GM12878 (cell line): ENCODE measurements around the gene HSD17B14. TPM values are rescaled to one million over a fixed set of nuclear protein-coding genes. Genes with fewer than 3 reads are reported as not detected.

Experiments
- ATAC-seq: fragments of 200-7000 bp; cut with Tn5 transposase; 3 replicates; pipeline ENCODE4 v1.9.1; 2020; ENCODE audit warnings: mild to moderate bottlenecking, moderate library complexity
- BruUV-seq: library from RNA; stranded (reverse); fragments of 400-500 nt; replicated peaks from 2 replicates; lab custom pipeline; 2021; lab: Mats Ljungman, UMichigan
- CTCF ChIA-PET: fragments of 300-600 bp; sonication (Branson Sonifier 250); formaldehyde crosslinking; extraction: SDS; loops from one replicate; lab custom pipeline; 2021; ENCODE audit warnings: inconsistent platforms; lab: Yijun Ruan, JAX
- POLR2A ChIA-PET: fragments of 350-600 bp; formaldehyde crosslinking; extraction: SDS; loops from one replicate; lab custom pipeline; 2021; ENCODE audit warnings: inconsistent platforms; lab: Charles Lee
- RAD21 ChIA-PET: fragments of 300-600 bp; sonication (Branson Sonifier 250); formaldehyde crosslinking; loops from one replicate; lab custom pipeline; 2023; ENCODE audit warnings: antibody characterized with exemption; ENCODE audit not compliant: unreplicated experiment; lab: Charles Lee
- SMC1A ChIA-PET: fragments of 300-600 bp; sonication (Branson Sonifier 250); formaldehyde crosslinking; loops from one replicate; lab custom pipeline; 2023; ENCODE audit not compliant: unreplicated experiment, uncharacterized antibody; lab: Charles Lee
- DNase-seq: peaks from one replicate; pipeline ENCODE4 v3.0.0-alpha.2; 2011; ENCODE audit warnings: low read depth, low spot score
- FAIRE-seq: peaks from 3 replicates; lab custom pipeline; 2011; peaks lifted over from hg19 to GRCh38; lab: Jason Lieb, UNC
- H2AFZ ChIP-seq: 2 replicates; pipeline ENCODE4 v1.6.0; 2011; ENCODE audit warnings: low read depth, low read length, control low read depth; ENCODE audit not compliant: control insufficient read depth
- H3K27ac ChIP-seq: 2 replicates; pipeline ENCODE4 v1.5.1; 2011; ENCODE audit warnings: control low read depth; ENCODE audit not compliant: control insufficient read depth, insufficient read depth
- H3K27me3 ChIP-seq, 2 experiments: replicated peaks in 1 of 2; 2 replicates each; pipeline versions ENCODE4 v1.6.0 to v1.6.1; 2011; ENCODE audit warnings: low read length in 1 of 2; ENCODE audit not compliant: control insufficient read depth in 2 of 2, insufficient read depth in 2 of 2
- H3K36me3 ChIP-seq, 2 experiments: 2 replicates each; pipeline ENCODE4 v1.5.1; 2011; ENCODE audit warnings: low read length in 1 of 2; ENCODE audit not compliant: control insufficient read depth in 2 of 2, insufficient read depth in 2 of 2
- H3K4me1 ChIP-seq: 2 replicates; pipeline ENCODE4 v1.6.1; 2011; ENCODE audit warnings: mild to moderate bottlenecking, low read length, moderate library complexity, mixed read lengths; ENCODE audit not compliant: control insufficient read depth, insufficient read depth
- H3K4me2 ChIP-seq: 2 replicates; pipeline ENCODE4 v1.6.0; 2011; ENCODE audit warnings: control low read depth; ENCODE audit not compliant: control insufficient read depth, insufficient read depth
- H3K4me3 ChIP-seq: fragments of 200-600 bp; sonication (generic); 2 replicates; pipeline ENCODE4 v1.5.1; 2016
- H3K79me2 ChIP-seq: 2 replicates; pipeline ENCODE4 v1.6.0; 2011; ENCODE audit warnings: low read length; ENCODE audit not compliant: control insufficient read depth, insufficient read depth
- H3K9ac ChIP-seq: 2 replicates; pipeline ENCODE4 v1.8.0; 2011; ENCODE audit warnings: low read length, control low read depth, mixed read lengths; ENCODE audit not compliant: control insufficient read depth, insufficient read depth
- H3K9me3 ChIP-seq: replicated peaks from 3 replicates; pipeline ENCODE4 v1.5.1; 2011; ENCODE audit warnings: mild to moderate bottlenecking, low read length; ENCODE audit not compliant: control insufficient read depth, insufficient read depth
- H4K20me1 ChIP-seq: 2 replicates; pipeline ENCODE4 v1.6.0; 2011; ENCODE audit not compliant: control insufficient read depth, insufficient read depth
- ATF7 ChIP-seq: fragments of 450-650 bp; IDR thresholded peaks from 2 replicates; pipeline ENCODE4 v1.6.1; 2016; ENCODE audit warnings: low read depth, mild to moderate bottlenecking
- E2F8 ChIP-seq: fragments of 450-650 bp; IDR thresholded peaks from 2 replicates; pipeline ENCODE4 v1.6.1; 2018; ENCODE audit warnings: mild to moderate bottlenecking, low read depth, moderate library complexity; ENCODE audit not compliant: partially characterized antibody
- HSF1 ChIP-seq: fragments of 150-350 bp; IDR thresholded peaks from 2 replicates; pipeline ENCODE4 v1.6.1; 2014; ENCODE audit warnings: mild to moderate bottlenecking, low read depth, low read length
- JUND ChIP-seq: IDR thresholded peaks from 2 replicates; pipeline ENCODE4 v1.6.1; 2012; ENCODE audit warnings: low read depth, mild to moderate bottlenecking, low read length, improper control_type of control experiment, moderate library complexity
- YBX1 ChIP-seq: fragments of 450-650 bp; IDR thresholded peaks from 2 replicates; pipeline ENCODE4 v1.6.1; 2016; ENCODE audit warnings: antibody characterized with exemption
- ZBTB11 ChIP-seq: fragments of 450-650 bp; formaldehyde crosslinking; IDR thresholded peaks from 2 replicates; pipeline ENCODE4 v1.5.0; 2022; ENCODE audit warnings: mild to moderate bottlenecking, missing genetic modification characterization
- WGBS: methylation state at CpG from one replicate; pipeline ENCODE4 v1.1.6; 2016; ENCODE audit warnings: low lambda C conversion rate; ENCODE audit not compliant: insufficient replicate concordance, insufficient coverage; ENCODE audit errors: missing lambda C conversion rate; 5-methylcytosine and 5-hydroxymethylcytosine counted together
- in situ Hi-C: fragments of 300-500 bp; cut with MboI; formaldehyde crosslinking; loops from 9 replicates; pipeline ENCODE4 v1.14.3; 2018; ENCODE audit warnings: mixed read lengths
- intact Hi-C: fragments of 100-400 bp; cut with micrococcal nuclease; formaldehyde crosslinking; loops from one replicate; pipeline ENCODE4 v1.14.2; 2022; ENCODE audit not compliant: unreplicated experiment
- polyA plus RNA-seq, 11 experiments: library from polyadenylated mRNA; depleted of rRNA in 4 of 11; unstranded in 6 of 11; stranded (reverse) in 5 of 11; fragments of >200 nt; fragmentation: Nextera tagmentation in 4 of 11; fragmentation: Illumina TruSeq in 1 of 11; extraction: Ambion mirVana in 4 of 11; extraction: Trizol in 1 of 11; gene quantifications; 1 replicate in 1 of 11; 2 replicates in 10 of 11; pipeline versions ENCODE4 v1.2.1 to v1.2.3, GENCODE V29; 2011 to 2016; ENCODE audit warnings: inconsistent platforms in 2 of 11, missing spikeins in 2 of 11, low read depth in 1 of 11
- total RNA-seq, 4 experiments: library from RNA; depleted of rRNA in 3 of 4; stranded (reverse); fragments of >200 nt in 3 of 4; fragmentation: Illumina TruSeq in 1 of 4; extraction: Trizol in 1 of 4; gene quantifications; 2 replicates each; pipeline versions ENCODE4 v1.2.1 to v1.2.3, GENCODE V29; 2013 to 2021

HSD17B14 gene
- total and polyA plus RNA-seq, 10 of the 15 experiments (the other 5 are each of a cell fraction or from before 2014, with no cell fraction given) = 0.21 to 4.1 (median 0.61) TPM

GRCh38 chr19:48833049-48833448 lies 3.2 kb downstream of the HSD17B14 start (continued):
- TF ChIP-seq E2F8 (no peak), ATF7 (no peak), JUND (no peak), YBX1 (no peak)
- TF ChIP-seq, all 136 proteins: peak for 0

GRCh38 chr19:48830965-48831364 lies 5.3 kb downstream of the HSD17B14 start:
- 66% methylated on average over 4 of the region's 4 CpGs for WGBS
- RAD21 ChIA-PET = interaction anchor here (1.2 to 1.7 kb wide), 3 partner anchors 35 to 140 kb away, joined by 4 to 8 read pairs (median 5); no protein-coding TSS in a partner anchor
- Histone ChIP-seq H3K9ac (no peak overlapping the region), H3K4me2 (no peak overlapping the region), H3K9me3 (no peaks in the 10 kb centered on the region), H3K4me3 (no peak overlapping the region), H3K36me3 (no peaks in the 10 kb centered on the region), H3K4me1 (peaks cover 2% of the 10 kb centered on the region; the same call in 1 of the 2 replicates), H3K27ac (no peak overlapping the region), H4K20me1 (no peaks in the 10 kb centered on the region), H3K79me2 (no peaks in the 10 kb centered on the region)
- DNase-seq (no peak), ATAC-seq (no peak), FAIRE-seq (no peak)
- in situ Hi-C loops = no loop called here
- SMC1A ChIA-PET = interaction anchor here (0.8 to 2.1 kb wide), 7 partner anchors 10 to 49 kb away, joined by 3 to 7 read pairs (median 4); no protein-coding TSS in a partner anchor
- intact Hi-C loops = no loop called here
- BruUV-seq = no TSS peak
- CTCF ChIA-PET = interaction anchor here (1.0 to 6.5 kb wide), 6 partner anchors 12 to 137 kb away, joined by 3 to 40 read pairs (median 8); no protein-coding TSS in a partner anchor
- POLR2A ChIA-PET = interaction anchor here (0.6 kb wide), 1 partner anchor 46 kb away, joined by 3 read pairs; no protein-coding TSS in a partner anchor
- TF ChIP-seq HSF1 = peak; percentile 93
- TF ChIP-seq ZBTB11 (CRISPR knock-in tag) = no peak
- TF ChIP-seq, all 136 proteins: peak for 1
- no peak overlapping the region for H2AFZ ChIP-seq
- H3K27me3 ChIP-seq = no peaks in the 10 kb centered on the region
